ENCODE results near the gene HTT. TPM values are rescaled to one million over a fixed set of nuclear protein-coding genes. Genes with fewer than 3 reads are reported as not detected.
A peak's percentile ranks its signal among the peaks of the same experiment; 100 is the strongest.

HTT gene
- total RNA-seq, 6 donors from 2014 or later, result 55.4 to 170 (median 81.5) TPM

- Histone ChIP-seq H3K27me3 (no peaks in the 10 kb centered on the region), H3K4me3 (no peak overlapping the region), H3K9me3 (no peaks in the 10 kb centered on the region), H3K27ac (no peak overlapping the region), H3K4me1 (no peaks in the 10 kb centered on the region), H3K36me3 (no peaks in the 10 kb centered on the region)
- 98% methylated on average over 2 of the region's 2 CpGs for WGBS, 2 donors
- TF ChIP-seq CTCF (IDR thresholded peaks at IDR 0.05) (no peak), EP300 (IDR thresholded peaks at IDR 0.05) (no peak), POLR2AphosphoS5 (IDR thresholded peaks at IDR 0.05) (no peak), POLR2A (IDR thresholded peaks at IDR 0.05) (no peak)
- ATAC-seq (ENCODE audit: low FRiP score in 2 of 2), result no peak
- no peak for DNase-seq
These were observed 20.2 kb upstream of the HTT start for GRCh38 chr4:3054169-3054759.

- Histone ChIP-seq H3K4me1 (peaks cover 0 to 3% (median 0%) of the 10 kb centered on the region in 4 donors), H3K9me3 (no peaks in the 10 kb centered on the region), H3K4me3 (no peak overlapping the region), H3K27me3 (no peaks in the 10 kb centered on the region), H3K27ac (no peak overlapping the region), H3K36me3 (no peaks in the 10 kb centered on the region)
- DNase-seq (no peak), ATAC-seq (ENCODE audit: low FRiP score in 2 of 2) (no peak)
- 69 to 72% methylated on average over 6 of the region's 6 CpGs for WGBS, 2 donors
- TF ChIP-seq POLR2AphosphoS5 (IDR thresholded peaks at IDR 0.05) (no peak), POLR2A (IDR thresholded peaks at IDR 0.05) (no peak), CTCF (IDR thresholded peaks at IDR 0.05) (no peak), EP300 (IDR thresholded peaks at IDR 0.05) (no peak)
These were observed 14.5 kb upstream of the HTT start for GRCh38 chr4:3059943-3060342.

GRCh38 chr4:3060946-3061345 lies 13.5 kb upstream of the HTT start:
- peak in 1 of 2 donors; percentile 20 for TF ChIP-seq POLR2AphosphoS5 (IDR thresholded peaks at IDR 0.05)
- no peak for TF ChIP-seq CTCF (IDR thresholded peaks at IDR 0.05)
- DNase-seq (no peak), ATAC-seq (ENCODE audit: low FRiP score in 2 of 2) (peak in 1 of 2 donors; percentile 41)
- 81 to 82% methylated on average over 6 of the region's 6 CpGs for WGBS, 2 donors
- no peak overlapping the region for H3K4me3 ChIP-seq
- peaks cover 0 to 3% (median 0%) of the 10 kb centered on the region in 4 donors for H3K4me1 ChIP-seq
- H3K27ac ChIP-seq, result no peak overlapping the region
- no peaks in the 10 kb centered on the region for H3K36me3 ChIP-seq
- H3K27me3 ChIP-seq, result no peaks in the 10 kb centered on the region
- H3K9me3 ChIP-seq, result no peaks in the 10 kb centered on the region

GRCh38 chr4:3062471-3062870 lies 12.0 kb upstream of the HTT start:
- Histone ChIP-seq H3K9me3 (no peaks in the 10 kb centered on the region), H3K27me3 (no peaks in the 10 kb centered on the region), H3K36me3 (no peaks in the 10 kb centered on the region), H3K4me1 (peaks cover 0 to 3% (median 0%) of the 10 kb centered on the region in 4 donors), H3K27ac (no peak overlapping the region), H3K4me3 (no peak overlapping the region)
- WGBS, 2 donors, result 69 to 76% methylated on average over 12 of the region's 12 CpGs
- no peak for TF ChIP-seq POLR2A (IDR thresholded peaks at IDR 0.05)
- TF ChIP-seq POLR2AphosphoS5 (IDR thresholded peaks at IDR 0.05), result no peak
- no peak for TF ChIP-seq CTCF (IDR thresholded peaks at IDR 0.05)
- no peak for TF ChIP-seq EP300 (IDR thresholded peaks at IDR 0.05)
- ATAC-seq (ENCODE audit: low FRiP score in 2 of 2) (no peak), DNase-seq (no peak)

- TF ChIP-seq POLR2A (IDR thresholded peaks at IDR 0.05) (no peak), EP300 (IDR thresholded peaks at IDR 0.05) (no peak)
- ATAC-seq (ENCODE audit: low FRiP score in 2 of 2) (no peak), DNase-seq (no peak)
- Histone ChIP-seq H3K9me3 (no peaks in the 10 kb centered on the region), H3K4me3 (no peak overlapping the region), H3K27ac (no peak overlapping the region), H3K27me3 (no peaks in the 10 kb centered on the region), H3K36me3 (no peaks in the 10 kb centered on the region), H3K4me1 (no peaks in the 10 kb centered on the region)
- WGBS, 2 donors, result 83 to 86% methylated on average over 2 to 3 of the region's 3 CpGs
These were observed 8.9 kb upstream of the HTT start for GRCh38 chr4:3065551-3065950.

Data from upper lobe of left lung (tissue), 6 donors.